ENCODE data around the gene RBMS3.

The RBMS3 gene

DNA sequence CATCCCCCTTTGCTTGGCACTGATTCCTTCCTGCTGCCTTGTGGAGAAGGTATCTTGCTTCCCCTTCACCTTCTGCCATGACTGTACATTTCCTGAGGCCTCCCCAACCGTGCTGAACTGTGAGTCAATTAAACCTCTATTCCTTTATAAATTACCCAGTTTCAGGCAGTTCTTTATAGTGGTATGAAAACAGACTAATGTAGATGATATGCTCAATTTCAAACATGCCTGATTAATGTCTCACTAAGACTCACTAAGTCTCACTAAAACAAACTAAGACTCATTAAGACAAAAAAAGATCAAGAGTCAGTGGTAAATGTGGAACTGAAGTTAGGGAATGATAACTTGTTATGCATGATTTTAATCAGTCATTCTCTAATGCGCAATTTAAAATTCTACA is 606.6 kb downstream of the RBMS3 start:
- ChIA-PET POLR2A (no interaction called here), CTCF (no interaction called here)
- DNase-seq (ENCODE audit: extremely low spot score) = no peak
- TF ChIP-seq, protein P1, sequence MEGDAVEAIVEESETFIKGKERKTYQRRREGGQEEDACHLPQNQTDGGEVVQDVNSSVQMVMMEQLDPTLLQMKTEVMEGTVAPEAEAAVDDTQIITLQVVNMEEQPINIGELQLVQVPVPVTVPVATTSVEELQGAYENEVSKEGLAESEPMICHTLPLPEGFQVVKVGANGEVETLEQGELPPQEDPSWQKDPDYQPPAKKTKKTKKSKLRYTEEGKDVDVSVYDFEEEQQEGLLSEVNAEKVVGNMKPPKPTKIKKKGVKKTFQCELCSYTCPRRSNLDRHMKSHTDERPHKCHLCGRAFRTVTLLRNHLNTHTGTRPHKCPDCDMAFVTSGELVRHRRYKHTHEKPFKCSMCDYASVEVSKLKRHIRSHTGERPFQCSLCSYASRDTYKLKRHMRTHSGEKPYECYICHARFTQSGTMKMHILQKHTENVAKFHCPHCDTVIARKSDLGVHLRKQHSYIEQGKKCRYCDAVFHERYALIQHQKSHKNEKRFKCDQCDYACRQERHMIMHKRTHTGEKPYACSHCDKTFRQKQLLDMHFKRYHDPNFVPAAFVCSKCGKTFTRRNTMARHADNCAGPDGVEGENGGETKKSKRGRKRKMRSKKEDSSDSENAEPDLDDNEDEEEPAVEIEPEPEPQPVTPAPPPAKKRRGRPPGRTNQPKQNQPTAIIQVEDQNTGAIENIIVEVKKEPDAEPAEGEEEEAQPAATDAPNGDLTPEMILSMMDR (IDR thresholded peaks at IDR 0.05; ENCODE audit: control extremely low read depth, extremely low read depth, low read depth, missing control alignments) = no peak

DNA sequence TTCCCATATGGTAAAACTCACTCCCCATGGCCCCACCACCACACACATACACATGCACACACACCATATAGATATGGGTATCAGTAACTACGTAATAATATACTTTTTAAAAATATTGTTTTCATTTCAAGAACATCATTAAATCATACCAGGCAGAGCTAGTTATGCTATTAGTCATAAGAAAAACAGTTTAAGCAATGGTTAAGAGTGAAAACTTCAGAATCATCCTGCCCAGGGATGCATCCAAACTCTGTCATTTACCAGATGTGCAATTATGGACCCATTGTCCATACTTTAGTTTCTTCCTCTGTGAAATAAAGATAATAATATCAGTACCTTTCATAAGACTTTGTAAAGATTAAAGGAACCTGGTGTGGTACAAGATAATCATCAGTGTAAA is 608.3 kb downstream of the RBMS3 start:
- POLR2A ChIA-PET = no interaction called here
- TF ChIP-seq, protein P1 (IDR thresholded peaks at IDR 0.05; ENCODE audit: control extremely low read depth, extremely low read depth, low read depth, missing control alignments) = no peak
- CTCF ChIA-PET = interaction anchor here (1.9 kb wide), 1 partner anchor 13 kb away, joined by 7 read pairs; no protein-coding TSS in a partner anchor
- no peak for DNase-seq (ENCODE audit: extremely low spot score)

DNA sequence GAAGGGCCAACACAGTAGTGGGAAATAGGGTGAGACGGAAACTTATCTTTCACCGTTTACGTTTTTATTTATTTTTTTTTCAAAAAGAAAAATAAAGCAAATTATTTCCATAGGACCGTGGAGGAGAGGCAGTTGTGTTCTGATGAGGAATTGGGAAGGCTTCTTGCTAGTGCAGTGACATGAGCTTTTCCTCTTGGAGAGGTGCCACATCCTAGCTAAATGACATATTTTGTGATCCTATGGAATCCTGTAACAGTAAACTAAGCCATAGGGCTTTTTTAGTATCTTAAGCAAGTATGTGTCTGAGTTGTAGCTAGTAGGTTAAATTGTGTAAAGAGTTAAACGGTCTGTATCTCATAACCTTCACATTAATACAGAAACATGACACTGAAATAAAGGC is 609.9 kb downstream of the RBMS3 start:
- CTCF ChIA-PET = interaction anchor here (1.1 to 1.9 kb wide), 2 partner anchors 9 to 11 kb away, joined by 3 to 7 read pairs; no protein-coding TSS in a partner anchor
- no peak for DNase-seq (ENCODE audit: extremely low spot score)
- POLR2A ChIA-PET = no interaction called here
- TF ChIP-seq, protein P1 (IDR thresholded peaks at IDR 0.05; ENCODE audit: control extremely low read depth, extremely low read depth, low read depth, missing control alignments) = no peak

DNA sequence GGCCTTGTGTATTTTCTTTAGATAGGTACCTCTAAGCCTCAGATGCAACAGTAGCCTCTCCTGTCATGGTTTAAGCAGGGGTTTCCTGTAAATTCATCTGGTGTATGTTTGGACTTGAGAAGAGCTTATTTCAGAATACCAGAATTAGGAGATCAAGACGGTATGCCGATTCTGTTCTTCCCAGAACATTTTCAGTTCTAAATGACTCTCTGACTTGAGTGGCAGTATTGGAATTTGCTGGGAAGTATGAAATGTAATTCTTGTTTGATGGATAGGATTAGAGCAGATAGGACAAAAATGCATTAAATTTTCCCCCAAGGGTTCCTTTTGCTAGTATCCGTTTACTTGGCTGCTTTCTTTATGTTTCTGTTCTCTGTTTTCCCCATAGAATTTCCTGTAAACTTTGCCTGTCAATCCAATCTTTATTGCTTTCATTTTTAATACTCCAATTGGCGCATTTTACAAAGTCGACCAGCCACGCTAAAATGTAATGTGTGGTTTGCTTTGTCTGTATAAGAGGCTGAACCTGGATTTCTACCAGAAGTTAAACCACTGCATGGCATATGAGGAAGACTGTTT is 612.2 kb downstream of the RBMS3 start:
- CTCF ChIA-PET = interaction anchor here (0.5 to 1.1 kb wide), 3 partner anchors 9 to 28 kb away, joined by 3 read pairs; no protein-coding TSS in a partner anchor
- POLR2A ChIA-PET = no interaction called here
- DNase-seq (ENCODE audit: extremely low spot score) = no peak
- TF ChIP-seq, protein P1 (IDR thresholded peaks at IDR 0.05; ENCODE audit: control extremely low read depth, extremely low read depth, low read depth, missing control alignments) = no peak

DNA sequence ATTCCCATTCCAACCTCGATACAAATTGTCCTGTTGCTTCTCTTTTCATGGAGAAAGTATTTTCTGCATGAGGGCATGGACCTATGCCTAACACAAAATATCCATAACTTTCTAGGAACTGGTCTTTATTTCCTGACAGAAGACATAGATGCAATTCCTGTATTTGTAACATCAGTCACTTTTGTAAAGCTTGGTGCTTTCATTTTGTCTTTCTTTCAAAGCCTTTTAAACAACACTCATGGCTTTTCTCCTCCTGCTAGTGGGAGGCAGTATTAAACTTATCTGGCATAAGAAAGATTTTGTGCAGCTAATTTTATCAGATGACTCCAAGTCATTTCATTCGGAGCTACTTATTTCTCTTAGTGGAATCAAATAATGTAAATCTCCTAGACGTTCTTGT is 616.0 kb downstream of the RBMS3 start:
- TF ChIP-seq, protein P1 (IDR thresholded peaks at IDR 0.05; ENCODE audit: control extremely low read depth, extremely low read depth, low read depth, missing control alignments) = no peak
- DNase-seq (ENCODE audit: extremely low spot score) = no peak
- CTCF ChIA-PET = interaction anchor here (1.4 to 1.5 kb wide), 2 partner anchors 24 kb away, joined by 4 to 5 read pairs; no protein-coding TSS in a partner anchor
- POLR2A ChIA-PET = no interaction called here

DNA sequence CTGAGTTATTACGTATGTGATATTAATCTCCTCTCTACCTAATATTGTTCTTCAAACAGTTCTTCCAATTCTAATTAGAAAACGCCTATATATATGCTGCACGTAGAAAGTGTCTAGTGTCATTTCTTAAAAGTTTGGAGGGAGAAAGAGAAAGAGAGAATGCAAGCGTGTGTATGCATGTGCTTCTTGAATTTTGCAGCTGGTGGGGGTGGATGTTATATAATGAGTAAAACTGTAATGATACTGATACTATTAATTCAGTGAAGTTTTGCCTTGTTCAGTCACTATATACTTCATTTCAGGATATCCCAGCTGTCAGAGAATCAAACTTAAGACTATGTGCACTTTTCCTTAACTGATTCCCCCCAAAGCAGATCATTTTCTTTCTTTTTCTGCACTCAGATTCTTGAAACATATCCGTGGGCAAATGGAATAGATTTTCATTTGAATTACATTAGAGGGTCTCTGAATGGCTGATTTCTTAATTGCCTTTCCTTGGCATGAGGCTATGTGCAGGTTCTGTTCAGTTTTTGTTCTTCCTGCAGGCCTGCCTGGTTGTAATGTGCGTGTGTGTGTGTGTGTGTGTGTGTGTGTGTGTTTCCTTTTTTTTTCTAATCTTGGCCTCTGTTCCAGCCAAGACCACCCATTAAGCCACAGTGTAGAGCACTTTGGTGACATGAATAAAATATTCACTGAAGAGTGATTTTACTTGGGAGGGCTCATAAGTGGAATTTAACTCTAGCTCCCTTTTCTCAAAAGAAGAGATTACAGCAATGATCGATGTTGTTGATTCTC is 617.5 kb downstream of the RBMS3 start:
- ChIA-PET CTCF (interaction anchor here (1.1 kb wide), 1 partner anchor 12 kb away, joined by 3 read pairs; no protein-coding TSS in a partner anchor), POLR2A (no interaction called here)
- TF ChIP-seq, protein P1 (IDR thresholded peaks at IDR 0.05; ENCODE audit: control extremely low read depth, extremely low read depth, low read depth, missing control alignments) = no peak
- no peak for DNase-seq (ENCODE audit: extremely low spot score)

Data from GM10248 (cell line).